Peyer's patch (tissue), 4 donors: ENCODE measurements around the gene FARS2. TPM values are rescaled to one million over a fixed set of nuclear protein-coding genes. Genes with fewer than 3 reads are reported as not detected.

Source experiments
- DNase-seq, 3 donors: peaks; one replicate each; pipeline ENCODE4 v3.0.0-alpha.2; 2017 to 2019
- H3K27ac ChIP-seq, 4 donors: fragments of 200-600 bp; sonication (generic); one replicate each; pipeline ENCODE4 v1.5.1; 2016 to 2019
- H3K27me3 ChIP-seq, 2 donors: fragments of 200-600 bp; sonication (generic); one replicate each; pipeline ENCODE4 v1.5.1; 2019
- H3K36me3 ChIP-seq, 3 donors: fragments of 200-600 bp; sonication (generic); one replicate each; pipeline ENCODE4 v1.5.1; 2016 to 2019
- H3K4me1 ChIP-seq, 4 donors: fragments of 200-600 bp; sonication (generic); one replicate each; pipeline ENCODE4 v1.5.1; 2016 to 2019
- H3K4me3 ChIP-seq, 4 donors: fragments of 200-600 bp; sonication (generic); 1 replicate in 3 of 4; 2 replicates in 1 of 4; pipeline ENCODE4 v1.5.1; 2016 to 2019; ENCODE audit warnings: mild to moderate bottlenecking in 1 of 4
- H3K9me3 ChIP-seq, 4 donors: fragments of 200-600 bp; sonication (generic); one replicate each; pipeline ENCODE4 v1.5.1; 2016 to 2019; ENCODE audit warnings: mild to moderate bottlenecking in 1 of 4
- POLR2A ChIP-seq, 2 donors: fragments of 450-650 bp; IDR thresholded peaks; one replicate each; pipeline ENCODE4 v1.5.1; 2017; ENCODE audit warnings: antibody characterized with exemption in 2 of 2, mild to moderate bottlenecking in 2 of 2, moderate library complexity in 2 of 2
- total RNA-seq, 4 donors: library from RNA; depleted of rRNA; stranded (reverse); fragments of >200 nt; gene quantifications; one replicate each; pipeline ENCODE4 v1.1.0, GENCODE V29; 2016
- TF ChIP-seq, protein P1 (sequence below), 6 experiments: fragments of 450-650 bp in 4 of 6; fragments of 200-600 bp in 2 of 6; sonication (generic) in 1 of 6; IDR thresholded peaks; one replicate each; pipeline ENCODE4 v1.5.1; 2017 to 2019; ENCODE audit warnings: antibody characterized with exemption in 6 of 6, mild to moderate bottlenecking in 3 of 6, moderate library complexity in 1 of 6

Gene FARS2
- total RNA-seq, 4 donors from 2014 or later: 9.5 to 42.1 (median 17.1) TPM

DNA sequence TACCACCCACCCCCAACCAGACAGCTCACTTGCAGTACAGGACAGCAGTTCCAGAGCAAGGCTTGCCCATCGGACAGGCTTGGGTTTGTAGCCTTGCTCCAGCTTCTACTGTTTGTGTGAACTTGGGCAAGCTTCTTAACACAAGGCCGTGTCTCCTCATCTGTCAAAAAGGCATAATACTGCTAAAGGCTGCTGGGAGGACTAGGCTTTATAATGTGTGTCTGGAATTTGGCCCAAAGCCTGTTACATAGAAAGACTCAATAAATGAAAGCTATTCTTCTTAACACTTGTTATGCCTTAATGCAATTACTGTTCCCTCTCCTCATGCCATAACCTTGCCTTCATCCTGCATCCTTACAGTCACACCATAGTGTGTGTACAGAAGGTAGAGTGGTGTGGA is 44.0 kb upstream of the FARS2 start:
- Histone ChIP-seq H3K4me3 (no peak overlapping the region), H3K36me3 (no peaks in the 10 kb centered on the region), H3K4me1 (no peaks in the 10 kb centered on the region), H3K27ac (no peak overlapping the region), H3K9me3 (no peaks in the 10 kb centered on the region), H3K27me3 (no peaks in the 10 kb centered on the region)
- TF ChIP-seq POLR2A (IDR thresholded peaks at IDR 0.05): no peak
- TF ChIP-seq, protein P1, sequence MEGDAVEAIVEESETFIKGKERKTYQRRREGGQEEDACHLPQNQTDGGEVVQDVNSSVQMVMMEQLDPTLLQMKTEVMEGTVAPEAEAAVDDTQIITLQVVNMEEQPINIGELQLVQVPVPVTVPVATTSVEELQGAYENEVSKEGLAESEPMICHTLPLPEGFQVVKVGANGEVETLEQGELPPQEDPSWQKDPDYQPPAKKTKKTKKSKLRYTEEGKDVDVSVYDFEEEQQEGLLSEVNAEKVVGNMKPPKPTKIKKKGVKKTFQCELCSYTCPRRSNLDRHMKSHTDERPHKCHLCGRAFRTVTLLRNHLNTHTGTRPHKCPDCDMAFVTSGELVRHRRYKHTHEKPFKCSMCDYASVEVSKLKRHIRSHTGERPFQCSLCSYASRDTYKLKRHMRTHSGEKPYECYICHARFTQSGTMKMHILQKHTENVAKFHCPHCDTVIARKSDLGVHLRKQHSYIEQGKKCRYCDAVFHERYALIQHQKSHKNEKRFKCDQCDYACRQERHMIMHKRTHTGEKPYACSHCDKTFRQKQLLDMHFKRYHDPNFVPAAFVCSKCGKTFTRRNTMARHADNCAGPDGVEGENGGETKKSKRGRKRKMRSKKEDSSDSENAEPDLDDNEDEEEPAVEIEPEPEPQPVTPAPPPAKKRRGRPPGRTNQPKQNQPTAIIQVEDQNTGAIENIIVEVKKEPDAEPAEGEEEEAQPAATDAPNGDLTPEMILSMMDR (IDR thresholded peaks at IDR 0.05): no peak
- no peak for DNase-seq

DNA sequence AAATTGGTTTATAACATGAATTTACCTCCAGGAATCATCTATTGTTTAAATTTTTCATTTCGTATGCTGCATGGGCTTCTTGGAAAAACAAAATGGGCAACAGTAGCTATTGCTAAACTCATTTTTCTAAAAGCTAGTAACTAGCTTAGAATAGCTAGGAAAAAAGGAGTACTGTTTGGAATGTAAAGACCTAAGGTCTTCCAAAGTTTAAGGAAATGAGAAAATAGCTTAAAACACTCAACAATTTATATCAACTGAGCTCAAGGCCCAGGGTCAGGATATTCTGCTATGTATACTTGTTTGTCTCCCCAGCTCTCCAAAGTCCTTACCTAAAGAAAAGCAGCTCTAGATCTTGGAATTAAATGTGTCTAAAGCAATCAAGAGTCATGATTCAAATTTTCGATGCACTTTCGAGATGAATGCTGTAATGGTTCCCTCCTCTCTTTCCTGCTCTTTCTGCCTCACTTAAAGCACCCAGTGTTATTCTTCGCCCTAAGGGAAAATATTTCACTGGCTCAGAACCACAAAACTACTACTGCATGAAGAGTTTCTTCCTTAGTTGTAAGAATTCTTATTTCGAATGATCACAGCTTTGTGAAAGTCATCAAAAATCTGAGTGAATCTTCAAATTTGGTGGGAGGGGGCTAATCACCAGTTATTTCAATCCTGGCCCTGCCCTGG is 42.2 kb upstream of the FARS2 start:
- no peaks in the 10 kb centered on the region for H3K36me3 ChIP-seq
- no peaks in the 10 kb centered on the region for H3K9me3 ChIP-seq
- no peak for DNase-seq
- H3K4me3 ChIP-seq: no peak overlapping the region
- no peaks in the 10 kb centered on the region for H3K4me1 ChIP-seq
- no peaks in the 10 kb centered on the region for H3K27me3 ChIP-seq
- TF ChIP-seq, protein P1 (IDR thresholded peaks at IDR 0.05): no peak
- no peak for TF ChIP-seq POLR2A (IDR thresholded peaks at IDR 0.05)
- no peak overlapping the region for H3K27ac ChIP-seq

DNA sequence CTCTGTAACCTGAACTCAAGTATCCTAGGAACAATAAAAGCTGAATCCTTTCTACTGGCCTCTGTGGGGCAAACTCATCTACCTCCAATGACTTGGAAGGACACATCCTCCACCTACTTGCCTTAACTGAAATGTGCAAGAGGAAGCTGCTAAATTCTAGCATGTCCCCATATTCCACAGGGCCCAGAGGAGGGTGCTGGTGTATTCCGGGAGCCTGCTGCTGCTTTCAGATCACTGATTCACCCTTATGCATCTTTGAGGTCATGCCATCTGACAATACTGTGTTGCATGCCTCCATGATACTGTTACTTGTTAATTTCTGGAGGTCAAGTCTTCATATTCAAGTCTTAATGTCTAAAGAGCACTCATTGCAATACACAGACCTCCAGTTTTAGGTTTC is 40.9 kb upstream of the FARS2 start:
- TF ChIP-seq POLR2A (IDR thresholded peaks at IDR 0.05): no peak
- TF ChIP-seq, protein P1 (IDR thresholded peaks at IDR 0.05): no peak
- H3K36me3 ChIP-seq: no peaks in the 10 kb centered on the region
- H3K9me3 ChIP-seq: no peaks in the 10 kb centered on the region
- no peak overlapping the region for H3K4me3 ChIP-seq
- H3K27me3 ChIP-seq: no peaks in the 10 kb centered on the region
- no peaks in the 10 kb centered on the region for H3K4me1 ChIP-seq
- no peak for DNase-seq
- no peak overlapping the region for H3K27ac ChIP-seq

DNA sequence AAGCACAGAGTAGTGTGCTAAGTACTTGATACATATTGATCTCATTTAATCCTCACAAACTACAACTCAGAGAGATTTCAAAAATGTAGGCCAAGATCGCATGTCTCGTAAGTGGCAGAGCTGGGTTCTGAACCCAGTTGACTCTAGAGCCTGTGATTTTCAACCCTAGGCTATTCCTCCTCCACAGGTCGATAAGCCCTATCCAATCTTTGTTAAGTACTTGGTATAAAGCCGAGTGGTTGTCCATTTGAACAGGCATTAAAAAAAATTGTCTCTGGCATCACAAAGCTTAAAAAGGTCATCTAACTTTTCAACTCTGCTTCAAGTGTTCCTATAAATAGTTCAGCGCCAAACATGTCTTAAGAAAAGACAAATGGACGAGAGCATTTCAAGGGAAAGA is 38.0 kb upstream of the FARS2 start:
- Histone ChIP-seq H3K9me3 (no peaks in the 10 kb centered on the region), H3K27ac (no peak overlapping the region), H3K4me3 (no peak overlapping the region), H3K27me3 (no peaks in the 10 kb centered on the region), H3K36me3 (no peaks in the 10 kb centered on the region), H3K4me1 (no peaks in the 10 kb centered on the region)
- DNase-seq: no peak
- TF ChIP-seq, protein P1 (IDR thresholded peaks at IDR 0.05): no peak
- TF ChIP-seq POLR2A (IDR thresholded peaks at IDR 0.05): no peak

DNA sequence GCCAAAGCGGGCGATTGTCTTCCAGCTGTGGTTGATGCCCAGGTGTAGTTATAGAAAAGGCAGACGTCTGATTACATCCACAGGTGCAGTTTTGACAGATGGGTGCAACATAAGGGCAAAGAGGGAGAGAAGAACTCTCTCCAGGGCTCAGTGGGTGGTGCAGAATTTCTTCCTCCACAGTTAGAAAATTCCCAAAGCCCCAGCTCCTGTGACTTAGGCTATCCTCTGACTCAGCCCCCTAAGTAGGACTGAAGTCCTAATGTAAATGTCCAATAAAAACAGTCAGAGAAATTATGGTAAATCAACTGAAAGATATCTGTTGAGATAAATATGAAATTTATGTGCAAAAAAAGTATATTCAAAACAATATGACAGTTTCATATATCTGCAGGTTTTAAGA is 32.0 kb upstream of the FARS2 start:
- no peaks in the 10 kb centered on the region for H3K9me3 ChIP-seq
- no peaks in the 10 kb centered on the region for H3K36me3 ChIP-seq
- TF ChIP-seq POLR2A (IDR thresholded peaks at IDR 0.05): no peak
- TF ChIP-seq, protein P1 (IDR thresholded peaks at IDR 0.05): no peak
- no peaks in the 10 kb centered on the region for H3K4me1 ChIP-seq
- H3K4me3 ChIP-seq: no peak overlapping the region
- no peak overlapping the region for H3K27ac ChIP-seq
- no peaks in the 10 kb centered on the region for H3K27me3 ChIP-seq
- DNase-seq: no peak

DNA sequence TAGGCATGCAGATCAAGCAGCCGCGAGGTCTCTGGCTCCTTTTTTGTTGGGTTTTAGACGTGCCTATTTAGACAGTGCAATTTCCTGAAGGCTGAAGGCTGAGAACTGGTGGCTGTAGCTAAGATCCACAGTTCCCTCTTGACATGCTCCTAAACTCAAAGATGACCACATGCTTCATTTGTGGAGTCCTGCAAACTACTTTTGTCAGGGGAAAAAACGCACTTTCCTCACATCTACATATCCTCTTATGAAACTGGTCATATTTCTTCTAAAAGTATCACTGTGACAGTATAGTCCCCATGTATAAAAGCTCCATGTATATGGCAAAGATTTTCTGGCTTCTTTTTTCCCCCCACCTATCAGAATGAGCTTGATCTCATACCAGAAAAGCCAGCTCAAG is 31.2 kb upstream of the FARS2 start:
- no peak for TF ChIP-seq POLR2A (IDR thresholded peaks at IDR 0.05)
- TF ChIP-seq, protein P1 (IDR thresholded peaks at IDR 0.05): no peak
- Histone ChIP-seq H3K9me3 (no peaks in the 10 kb centered on the region), H3K36me3 (no peaks in the 10 kb centered on the region), H3K27me3 (no peaks in the 10 kb centered on the region), H3K27ac (no peak overlapping the region), H3K4me3 (no peak overlapping the region), H3K4me1 (no peaks in the 10 kb centered on the region)
- no peak for DNase-seq
